HuH-7.5 (cell line): ENCODE data around the gene INSC.

Experiments used
- DNase-seq: peaks from one replicate; pipeline ENCODE4 v3.0.0; 2011; ENCODE audit warnings: low spot score

INSC gene

DNA sequence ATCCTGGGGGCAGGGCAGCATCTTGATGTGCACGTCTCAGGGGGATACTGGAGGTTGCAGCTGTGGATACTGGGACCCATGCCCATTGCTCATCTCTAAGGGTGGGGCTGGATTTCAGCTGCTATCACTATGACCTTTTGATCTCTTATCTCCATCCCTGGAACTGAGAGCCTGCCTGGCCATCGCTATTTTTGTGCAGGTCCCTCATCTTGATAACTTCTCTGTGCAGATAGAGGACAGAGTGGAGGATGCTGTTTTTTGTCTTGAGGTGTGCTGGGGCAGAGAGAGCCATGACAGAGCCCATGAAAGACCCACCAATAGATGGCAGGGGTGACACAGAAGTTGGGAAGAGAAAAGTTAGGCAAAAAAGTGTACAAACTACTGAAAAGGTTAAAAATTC lies 5.1 kb upstream of the INSC start:
- DNase-seq = no peak

DNA sequence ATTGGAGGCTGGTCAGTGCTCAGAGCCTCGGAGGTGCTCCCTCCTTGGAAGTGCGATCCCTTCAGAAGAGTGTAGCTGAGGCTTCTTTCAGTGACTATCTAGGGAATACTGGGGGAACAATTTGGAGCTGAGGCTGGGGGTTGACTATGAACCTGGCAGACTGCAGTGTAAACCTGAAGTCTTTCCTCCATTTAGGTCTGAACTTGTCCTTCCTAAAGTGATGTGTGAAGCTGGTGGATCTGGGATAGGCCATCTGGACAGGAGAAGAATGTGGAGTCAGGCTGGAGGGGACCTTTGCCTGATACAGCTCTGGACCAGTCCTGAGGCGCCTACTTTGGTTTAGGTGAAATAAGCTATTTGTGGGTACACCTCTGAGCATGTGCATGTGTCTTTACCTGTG lies 3.5 kb upstream of the INSC start:
- no peak for DNase-seq

DNA sequence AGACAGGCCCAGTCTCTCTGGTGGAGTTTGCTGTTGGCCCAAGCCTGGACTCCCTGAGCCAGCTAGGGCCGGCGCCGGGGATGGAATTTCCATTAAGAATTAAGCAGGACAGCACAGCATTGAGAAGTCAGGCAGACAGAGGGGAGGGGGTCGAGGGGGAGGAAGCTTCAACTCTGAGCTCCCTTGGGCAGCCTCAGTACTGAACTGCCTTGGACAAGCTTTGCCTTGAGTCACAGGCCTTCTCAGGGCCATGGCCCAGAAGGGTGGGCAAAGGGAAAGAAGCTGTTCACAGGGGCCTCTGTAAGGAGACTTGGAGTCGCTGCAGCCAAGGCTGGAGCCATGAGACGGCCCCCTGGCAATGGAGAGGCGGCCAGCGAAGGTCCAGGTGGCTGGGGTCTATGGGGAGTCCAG lies 2.6 kb upstream of the INSC start:
- DNase-seq = no peak

- DNase-seq = no peak
Measured at GRCh38 chr11:15113381-15113780, 1.3 kb upstream of the INSC start.

GRCh38 chr11:15115686-15116085 lies 963 bp downstream of the INSC start:
- DNase-seq = no peak

- DNase-seq = no peak
Measured at GRCh38 chr11:15117751-15118150, 3.0 kb downstream of the INSC start.

- DNase-seq = no peak
Measured at GRCh38 chr11:15118431-15118830, 3.7 kb downstream of the INSC start.

DNA sequence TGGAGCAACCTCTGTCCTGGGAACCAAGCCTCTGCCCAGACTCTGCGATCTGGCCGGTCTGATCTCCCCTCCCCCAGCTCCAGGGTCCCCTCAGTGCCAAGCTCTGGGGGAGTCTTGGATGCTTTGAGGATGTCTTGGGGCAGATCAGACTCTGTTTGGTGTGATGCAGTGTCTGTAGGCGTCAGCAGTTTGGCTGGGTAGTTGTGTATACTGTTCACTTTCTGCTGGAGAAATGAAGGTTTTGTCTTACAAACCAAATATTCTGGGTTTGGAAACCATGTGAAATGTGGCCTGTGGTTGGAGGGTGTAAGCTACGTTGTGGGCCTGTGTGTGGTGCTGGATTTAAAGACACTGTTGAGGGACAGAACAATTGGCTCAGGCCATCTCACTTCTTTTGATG lies 4.6 kb downstream of the INSC start:
- DNase-seq = no peak

DNA sequence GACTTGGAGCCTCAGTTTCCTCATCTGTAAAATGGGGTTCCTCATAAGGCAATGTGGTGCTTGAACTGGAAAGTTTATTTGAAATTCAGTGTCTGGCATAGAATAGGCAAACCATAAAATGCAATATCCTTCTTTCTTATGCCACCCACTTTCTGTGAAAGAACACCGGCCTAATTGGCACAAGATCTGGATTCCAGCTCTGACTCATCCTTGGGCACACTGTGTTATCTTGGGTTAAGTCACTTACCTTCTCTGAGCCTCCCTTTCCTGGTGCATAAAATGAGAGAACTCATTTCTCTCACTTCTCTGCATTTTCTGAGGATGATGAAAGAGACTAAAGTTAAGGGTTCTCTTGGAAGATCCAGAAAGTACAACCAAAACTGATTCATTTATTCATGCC lies 5.1 kb downstream of the INSC start:
- no peak for DNase-seq

- no peak for DNase-seq
Measured at GRCh38 chr11:15123849-15124248, 9.1 kb downstream of the INSC start.

GRCh38 chr11:15124528-15124927 lies 9.8 kb downstream of the INSC start:
- no peak for DNase-seq

DNA sequence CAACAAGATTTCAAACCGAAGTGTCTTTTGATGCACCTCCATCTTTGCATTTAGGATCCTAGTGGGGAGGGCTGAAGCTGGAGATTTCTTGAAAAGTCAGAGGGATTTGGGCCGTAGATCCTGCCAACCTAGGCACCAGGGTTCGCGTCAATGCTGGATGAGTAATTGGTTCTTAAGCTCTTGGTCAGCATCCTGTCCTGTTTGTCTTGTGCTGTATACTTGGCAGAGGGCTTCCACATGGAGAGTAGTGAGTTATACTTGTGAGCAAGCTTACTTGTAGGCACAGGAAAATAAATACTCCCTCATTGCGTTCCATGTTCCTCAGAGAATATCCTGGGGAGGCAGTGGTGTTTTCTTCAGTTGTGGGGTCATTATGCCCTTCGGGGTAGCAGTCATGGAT lies 12.6 kb downstream of the INSC start:
- DNase-seq = no peak

DNA sequence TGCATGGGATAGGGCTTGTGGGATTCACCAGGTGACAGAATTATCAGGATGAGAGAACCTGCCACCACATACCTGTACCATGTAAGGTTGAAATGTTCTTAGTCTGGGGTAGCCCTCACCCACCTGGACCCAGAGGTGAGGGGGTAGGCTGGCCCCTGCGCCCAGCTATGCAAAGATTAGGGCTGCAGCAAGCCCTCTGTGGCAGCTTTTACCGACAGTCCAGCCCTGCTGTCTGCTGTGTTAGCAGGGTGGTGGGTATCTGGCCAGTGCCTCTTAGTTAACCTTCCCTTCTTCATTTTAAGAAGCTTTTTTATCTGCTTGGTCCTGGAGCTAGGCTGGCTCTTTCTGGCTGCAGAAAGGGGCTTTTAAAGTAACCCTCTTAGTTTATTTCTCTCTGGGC lies 13.9 kb downstream of the INSC start:
- no peak for DNase-seq

GRCh38 chr11:15136166-15136565 lies 21.4 kb downstream of the INSC start:
- no peak for DNase-seq

- no peak for DNase-seq
Measured at GRCh38 chr11:15139096-15139770, 24.5 kb downstream of the INSC start.

GRCh38 chr11:15139958-15140659 lies 25.4 kb downstream of the INSC start:
- DNase-seq = no peak

DNA sequence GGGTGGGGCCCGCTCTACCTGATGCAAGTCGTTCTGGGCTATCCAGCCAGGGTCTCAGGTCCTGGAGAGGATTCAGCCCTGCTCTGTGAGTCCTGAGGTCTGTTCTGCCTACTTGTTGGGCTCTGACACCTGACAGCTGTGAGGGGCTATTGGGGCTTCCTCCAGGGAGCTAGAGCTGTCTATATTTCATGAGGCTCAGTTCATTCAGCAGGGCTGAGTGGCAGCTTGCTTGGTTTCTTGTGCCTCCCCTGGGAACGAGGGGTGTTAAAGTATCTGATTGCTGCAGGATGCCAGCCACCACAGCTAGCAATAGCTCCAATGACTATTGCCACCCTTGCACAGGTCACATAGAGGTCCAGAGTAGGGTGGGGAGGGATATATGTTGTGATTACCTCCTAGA lies 26.7 kb downstream of the INSC start:
- DNase-seq = no peak

DNA sequence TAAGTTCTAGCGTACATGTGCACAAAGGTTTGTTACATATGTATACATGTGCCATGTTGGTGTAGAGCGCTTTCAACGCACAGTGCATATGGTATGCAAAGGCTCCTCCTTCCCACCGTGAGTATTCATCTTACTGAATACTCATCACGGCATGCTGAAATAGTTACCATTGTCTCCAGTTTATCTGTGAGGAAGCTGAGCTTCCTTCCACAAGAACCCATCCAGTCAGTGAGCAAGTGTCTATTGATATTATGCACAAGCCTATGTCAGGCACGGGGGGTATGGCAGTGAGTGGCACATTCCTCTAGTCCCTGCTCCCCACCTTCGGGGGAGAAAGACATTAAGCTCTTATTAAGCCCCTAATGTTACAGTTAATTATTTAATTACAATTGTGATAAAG lies 28.1 kb downstream of the INSC start:
- DNase-seq = no peak

- DNase-seq = no peak
Measured at GRCh38 chr11:15143855-15144254, 29.1 kb downstream of the INSC start.

- no peak for DNase-seq
Measured at GRCh38 chr11:15144347-15144746, 29.6 kb downstream of the INSC start.

- DNase-seq = no peak
Measured at GRCh38 chr11:15145151-15145550, 30.4 kb downstream of the INSC start.

GRCh38 chr11:15145615-15146014 lies 30.9 kb downstream of the INSC start:
- DNase-seq = no peak

DNA sequence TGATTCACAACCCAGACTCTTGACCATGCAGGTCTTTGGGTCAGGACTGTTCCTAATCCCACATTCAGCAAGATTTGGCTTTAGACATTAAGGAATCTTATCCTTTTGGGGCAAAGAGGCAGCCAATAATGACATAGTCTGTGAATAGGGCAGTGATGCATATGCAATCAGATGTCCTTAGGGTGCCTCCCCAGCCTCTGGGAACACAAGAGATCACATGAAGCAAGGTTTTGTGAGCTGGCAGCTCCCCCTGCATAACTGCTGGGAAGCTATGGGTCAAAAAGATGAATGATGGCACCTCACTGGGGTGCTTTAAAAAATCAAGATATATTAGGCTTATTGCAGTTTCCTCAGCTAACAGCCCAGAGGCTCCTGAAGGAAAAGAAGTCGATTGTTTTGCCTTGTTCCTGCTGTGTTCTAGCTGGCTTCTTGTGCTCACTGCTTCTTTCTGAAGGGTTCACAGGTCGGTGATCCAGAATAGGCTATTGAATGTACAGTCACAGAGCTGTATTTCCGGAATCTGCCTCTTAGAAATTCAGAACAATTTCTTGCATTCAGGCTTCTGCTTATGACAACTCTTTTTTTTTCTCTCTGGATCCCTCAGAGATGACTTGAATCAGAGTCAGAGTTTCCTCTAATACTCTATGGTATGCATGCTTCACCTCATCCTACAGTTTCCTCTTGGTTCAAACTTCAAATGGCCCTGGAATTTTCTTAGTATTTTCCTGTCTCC lies 31.7 kb downstream of the INSC start:
- DNase-seq = no peak
